ENCODE measurements around the gene PPP3R1.

GRCh38 chr2:68200157-68200787 lies 52.1 kb downstream of the PPP3R1 start:
- TF ChIP-seq CTCF (IDR thresholded peaks at IDR 0.05; ENCODE audit: low read depth, low read length, poor library complexity, severe bottlenecking): no peak
- TF ChIP-seq EZH2phosphoT487 (IDR thresholded peaks at IDR 0.05; ENCODE audit: borderline replicate concordance, low read length): no peak

Measured in DOHH2 (cell line).